Measurements from ENCODE around the gene DPH7. TPM values are rescaled to one million over a fixed set of nuclear protein-coding genes. Genes with fewer than 3 reads are reported as not detected.

Gene DPH7
- total RNA-seq, 4 donors from 2014 or later, result 17.0 to 44.1 (median 22.6) TPM

- no peak for TF ChIP-seq CTCF (IDR thresholded peaks at IDR 0.05; ENCODE audit: low read depth)
Observed at GRCh38 chr9:137547687-137548543, 30.8 kb downstream of the DPH7 start.

- no peak for TF ChIP-seq CTCF (IDR thresholded peaks at IDR 0.05; ENCODE audit: low read depth)
Observed at GRCh38 chr9:137545123-137545522, 33.6 kb downstream of the DPH7 start.

- no peak for TF ChIP-seq CTCF (IDR thresholded peaks at IDR 0.05; ENCODE audit: low read depth)
Observed at GRCh38 chr9:137544176-137544760, 34.5 kb downstream of the DPH7 start.

GRCh38 chr9:137543237-137543963, 35.3 kb downstream of the DPH7 start:
- TF ChIP-seq CTCF (IDR thresholded peaks at IDR 0.05; ENCODE audit: low read depth), result no peak

GRCh38 chr9:137542486-137542885, 36.2 kb downstream of the DPH7 start:
- no peak for TF ChIP-seq CTCF (IDR thresholded peaks at IDR 0.05; ENCODE audit: low read depth)

GRCh38 chr9:137540536-137540935, 38.2 kb downstream of the DPH7 start:
- TF ChIP-seq CTCF (IDR thresholded peaks at IDR 0.05; ENCODE audit: low read depth), result no peak

- TF ChIP-seq CTCF (IDR thresholded peaks at IDR 0.05; ENCODE audit: low read depth), result no peak
Observed at GRCh38 chr9:137538058-137538457, 40.7 kb downstream of the DPH7 start.

All from subcutaneous adipose tissue (tissue), 4 donors.